Neural progenitor cell (in vitro differentiated cells): ENCODE measurements around the gene SEPTIN11. TPM values are rescaled to one million over a fixed set of nuclear protein-coding genes. Genes with fewer than 3 reads are reported as not detected.

ENCODE experiments used
- DNase-seq: peaks from one replicate; pipeline ENCODE4 v3.0.0-alpha.2; 2016; ENCODE audit warnings: low spot score
- H2AFZ ChIP-seq: fragments of 200-600 bp; sonication (generic); replicated peaks from 2 replicates; pipeline ENCODE4 v1.6.1; 2016; ENCODE audit warnings: antibody characterized with exemption
- H3F3A ChIP-seq: fragments of 200-600 bp; sonication (generic); 2 replicates; pipeline ENCODE4 v1.6.1; 2016; ENCODE audit warnings: antibody characterized with exemption, low read depth
- H3K27ac ChIP-seq: fragments of 200-600 bp; sonication (generic); 2 replicates; pipeline ENCODE4 v1.5.1; 2016; ENCODE audit warnings: mild to moderate bottlenecking
- H3K27me3 ChIP-seq: fragments of 200-600 bp; sonication (generic); 2 replicates; pipeline ENCODE4 v1.6.1; 2016; ENCODE audit warnings: mild to moderate bottlenecking, moderate library complexity
- H3K36me3 ChIP-seq: fragments of 200-600 bp; sonication (generic); 2 replicates; pipeline ENCODE4 v1.5.1; 2016
- H3K4me1 ChIP-seq: fragments of 200-600 bp; sonication (generic); 2 replicates; pipeline ENCODE4 v1.6.1; 2016; ENCODE audit warnings: mixed run types
- H3K4me2 ChIP-seq: fragments of 200-600 bp; sonication (generic); 2 replicates; pipeline ENCODE4 v1.6.1; 2016
- H3K4me3 ChIP-seq: fragments of 200-600 bp; sonication (generic); 2 replicates; pipeline ENCODE4 v1.5.1; 2016
- H3K79me2 ChIP-seq: fragments of 200-600 bp; sonication (generic); 2 replicates; pipeline ENCODE4 v1.6.1; 2016; ENCODE audit warnings: low read depth
- H3K9ac ChIP-seq: fragments of 200-600 bp; sonication (generic); 2 replicates; pipeline ENCODE4 v1.6.1; 2016
- H3K9me3 ChIP-seq: fragments of 200-600 bp; sonication (generic); 2 replicates; pipeline ENCODE4 v1.5.1; 2016; ENCODE audit warnings: low read depth
- H4K20me1 ChIP-seq: fragments of 200-600 bp; sonication (generic); 2 replicates; pipeline ENCODE4 v1.6.1; 2016; ENCODE audit warnings: low read depth
- H3K27ac Mint-ChIP-seq: 3 replicates; pipeline ENCODE4 v1.8.0; 2021; ENCODE audit warnings: mixed read lengths
- H3K27me3 Mint-ChIP-seq: 2 replicates; pipeline ENCODE4 v1.8.0; 2022; ENCODE audit warnings: low read depth, mild to moderate bottlenecking, inconsistent platforms, moderate library complexity, mixed read lengths; ENCODE audit not compliant: insufficient read depth
- H3K36me3 Mint-ChIP-seq: 3 replicates; pipeline ENCODE4 v1.8.0; 2021; ENCODE audit warnings: mixed read lengths
- H3K4me1 Mint-ChIP-seq: 3 replicates; pipeline ENCODE4 v1.8.0; 2021; ENCODE audit warnings: mixed read lengths
- H3K4me3 Mint-ChIP-seq: 3 replicates; pipeline ENCODE4 v1.8.0; 2021; ENCODE audit warnings: mild to moderate bottlenecking, moderate library complexity, mixed read lengths
- H3K9me3 Mint-ChIP-seq: 3 replicates; pipeline ENCODE4 v1.8.0; 2020; ENCODE audit warnings: mixed read lengths
- EZH2 ChIP-seq: fragments of 200-600 bp; sonication (generic); IDR thresholded peaks from 2 replicates; pipeline ENCODE4 v1.6.1; 2017; ENCODE audit warnings: antibody characterized with exemption, mild to moderate bottlenecking, moderate library complexity
- EZH2phosphoT487 ChIP-seq: fragments of 200-600 bp; sonication (generic); IDR thresholded peaks from 2 replicates; pipeline ENCODE4 v1.6.1; 2017; ENCODE audit warnings: antibody characterized with exemption
- total RNA-seq: library from RNA; depleted of rRNA; stranded (reverse); fragments of >200 nt; gene quantifications from 2 replicates; pipeline ENCODE4 v1.2.3, GENCODE V29; 2015; ENCODE audit warnings: low replicate concordance
- TF ChIP-seq, protein P1 (sequence below): fragments of 200-600 bp; sonication (generic); IDR thresholded peaks from 2 replicates; pipeline ENCODE4 v1.5.1; 2017; ENCODE audit warnings: antibody characterized with exemption, mild to moderate bottlenecking

The SEPTIN11 gene
- total RNA-seq, 1 donor from 2014 or later = 183 TPM

- peak overlapping the region; percentile 76 for H3K27ac ChIP-seq
- H3K27me3 ChIP-seq = peaks cover 6% of the 10 kb centered on the region
- TF ChIP-seq EZH2 (no peak), EZH2phosphoT487 (no peak)
- TF ChIP-seq, protein P1, sequence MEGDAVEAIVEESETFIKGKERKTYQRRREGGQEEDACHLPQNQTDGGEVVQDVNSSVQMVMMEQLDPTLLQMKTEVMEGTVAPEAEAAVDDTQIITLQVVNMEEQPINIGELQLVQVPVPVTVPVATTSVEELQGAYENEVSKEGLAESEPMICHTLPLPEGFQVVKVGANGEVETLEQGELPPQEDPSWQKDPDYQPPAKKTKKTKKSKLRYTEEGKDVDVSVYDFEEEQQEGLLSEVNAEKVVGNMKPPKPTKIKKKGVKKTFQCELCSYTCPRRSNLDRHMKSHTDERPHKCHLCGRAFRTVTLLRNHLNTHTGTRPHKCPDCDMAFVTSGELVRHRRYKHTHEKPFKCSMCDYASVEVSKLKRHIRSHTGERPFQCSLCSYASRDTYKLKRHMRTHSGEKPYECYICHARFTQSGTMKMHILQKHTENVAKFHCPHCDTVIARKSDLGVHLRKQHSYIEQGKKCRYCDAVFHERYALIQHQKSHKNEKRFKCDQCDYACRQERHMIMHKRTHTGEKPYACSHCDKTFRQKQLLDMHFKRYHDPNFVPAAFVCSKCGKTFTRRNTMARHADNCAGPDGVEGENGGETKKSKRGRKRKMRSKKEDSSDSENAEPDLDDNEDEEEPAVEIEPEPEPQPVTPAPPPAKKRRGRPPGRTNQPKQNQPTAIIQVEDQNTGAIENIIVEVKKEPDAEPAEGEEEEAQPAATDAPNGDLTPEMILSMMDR = no peak
- H3K4me2 ChIP-seq = peak overlapping the region; percentile 93
- H3K4me3 Mint-ChIP-seq = peak overlapping the region; percentile 96
- no peaks in the 10 kb centered on the region for H3K9me3 ChIP-seq
- peaks cover 31% of the 10 kb centered on the region for H3K4me1 Mint-ChIP-seq
- peaks cover 5% of the 10 kb centered on the region for H3K27me3 Mint-ChIP-seq
- no peaks in the 10 kb centered on the region for H3K9me3 Mint-ChIP-seq
- H3K4me1 ChIP-seq = peaks cover 25% of the 10 kb centered on the region
- peaks cover 54% of the 10 kb centered on the region for H3K79me2 ChIP-seq
- no peak overlapping the region for H3K27ac Mint-ChIP-seq
- peaks cover 4% of the 10 kb centered on the region for H3K36me3 ChIP-seq
- H2AFZ ChIP-seq = peak overlapping the region; percentile 60
- H3K4me3 ChIP-seq = peak overlapping the region; percentile 96
- peaks cover 32% of the 10 kb centered on the region for H3F3A ChIP-seq
- peaks cover 35% of the 10 kb centered on the region for H4K20me1 ChIP-seq
- DNase-seq = peak; percentile 91
- no peak overlapping the region for H3K9ac ChIP-seq
- peaks cover 15% of the 10 kb centered on the region for H3K36me3 Mint-ChIP-seq
Observed at GRCh38 chr4:76948443-76949275, 893 bp upstream of the SEPTIN11 start.

DNA sequence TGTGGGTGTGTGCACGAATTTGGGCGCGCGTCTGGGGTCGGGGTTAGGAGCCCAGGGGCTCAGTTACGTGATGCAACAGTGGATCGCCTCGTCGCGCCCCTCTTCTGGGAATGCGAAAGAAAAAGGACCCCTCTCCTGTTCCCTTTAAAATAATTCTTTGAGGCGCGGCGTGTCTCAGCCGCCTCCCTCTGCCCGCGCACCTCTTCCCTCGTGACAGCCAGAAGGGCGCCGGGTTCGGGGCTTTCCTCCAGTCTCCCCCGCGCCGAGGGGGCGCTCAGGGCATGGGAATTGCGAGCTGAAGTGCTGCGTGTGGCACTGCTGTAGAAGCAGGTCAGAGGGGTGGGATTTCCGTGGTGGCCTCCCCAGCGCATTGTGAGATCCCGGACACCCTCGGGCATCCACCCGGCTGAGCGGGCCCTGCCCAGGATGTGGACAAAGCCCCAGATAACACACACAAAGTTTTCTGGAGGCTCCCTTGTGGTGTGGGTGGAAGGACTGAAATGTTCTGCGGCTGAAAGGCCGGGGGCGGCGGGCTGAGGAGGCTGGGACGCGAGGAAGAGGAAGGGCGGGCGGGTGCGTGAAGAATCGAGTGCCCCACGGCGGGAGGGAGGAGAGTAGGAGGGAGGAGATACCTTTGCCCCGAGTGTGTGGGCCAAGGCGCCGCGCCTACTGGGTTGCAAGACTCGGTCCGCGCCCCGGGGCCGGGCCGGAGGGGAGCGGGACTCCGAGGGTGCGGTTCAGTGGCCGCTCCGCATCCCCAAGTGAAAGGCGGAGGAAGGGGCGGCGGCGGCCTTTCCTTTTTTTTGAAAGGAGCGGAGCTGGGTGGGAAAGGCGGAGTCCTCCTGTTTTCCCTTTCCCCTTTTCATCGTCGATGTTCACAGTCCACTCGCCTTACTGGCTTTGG is 752 bp downstream of the SEPTIN11 start:
- TF ChIP-seq EZH2 (no peak), EZH2phosphoT487 (no peak)
- TF ChIP-seq, protein P1 = peak; percentile 14
- Histone ChIP-seq H3K9ac (peak overlapping the region; percentile 57), H3F3A (peaks cover 32% of the 10 kb centered on the region), H3K9me3 (no peaks in the 10 kb centered on the region), H3K4me1 (peaks cover 30% of the 10 kb centered on the region), H3K79me2 (peaks cover 71% of the 10 kb centered on the region), H3K36me3 (no peaks in the 10 kb centered on the region), H3K27me3 (peaks cover 6% of the 10 kb centered on the region), H3K27ac (peak overlapping the region; percentile 72), H2AFZ (peak overlapping the region; percentile 74), H3K4me3 (peak overlapping the region; percentile 96), H3K4me2 (peak overlapping the region; percentile 93), H4K20me1 (peaks cover 52% of the 10 kb centered on the region)
- Mint-ChIP-seq H3K27me3 (peaks cover 5% of the 10 kb centered on the region), H3K36me3 (peaks cover 19% of the 10 kb centered on the region), H3K4me1 (peaks cover 40% of the 10 kb centered on the region), H3K27ac (peak overlapping the region; percentile 95), H3K4me3 (peak overlapping the region; percentile 96), H3K9me3 (no peaks in the 10 kb centered on the region)
- peak; percentile 72 for DNase-seq

DNA sequence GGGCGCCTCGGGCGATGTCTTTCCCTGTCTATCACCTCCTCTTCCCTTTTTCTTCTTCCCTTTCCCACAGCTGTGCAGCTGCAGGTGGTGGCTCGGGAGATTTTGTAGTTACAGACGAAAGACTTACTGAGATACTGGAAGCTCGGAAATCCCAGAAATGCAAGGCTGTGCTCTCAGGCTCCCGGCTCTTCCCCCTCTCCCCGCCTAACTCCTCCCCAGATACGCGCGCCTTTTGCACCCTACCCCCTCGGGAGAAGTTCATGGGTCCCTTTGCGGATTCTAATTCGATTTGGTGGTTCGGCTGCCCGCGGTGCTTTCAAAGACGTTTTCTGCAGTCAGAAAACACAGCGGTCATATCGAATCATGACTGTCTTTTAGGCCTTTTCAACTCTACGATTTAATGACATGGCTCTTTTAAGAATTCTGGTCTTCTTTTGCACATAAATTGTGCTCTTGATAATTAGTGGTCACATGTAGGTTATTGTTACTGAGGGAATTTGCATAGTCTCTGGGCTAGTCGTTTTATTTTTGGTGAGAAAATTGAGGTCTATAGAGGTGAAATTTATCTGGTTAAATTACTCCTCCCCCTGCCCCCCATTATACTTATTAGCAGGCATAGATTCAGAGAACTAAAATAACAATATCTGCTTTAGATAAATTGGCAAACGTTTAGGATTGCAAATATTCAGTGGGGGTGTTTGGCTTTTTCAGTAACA is 1.6 kb downstream of the SEPTIN11 start:
- peak overlapping the region; percentile 35 for H3K9ac ChIP-seq
- H3K27me3 Mint-ChIP-seq = peaks cover 5% of the 10 kb centered on the region
- H3K27ac ChIP-seq = peak overlapping the region; percentile 72
- H3K4me3 ChIP-seq = peak overlapping the region; percentile 96
- no peak for TF ChIP-seq EZH2phosphoT487
- no peak for TF ChIP-seq EZH2
- TF ChIP-seq, protein P1 = no peak
- H2AFZ ChIP-seq = peak overlapping the region; percentile 74
- peaks cover 6% of the 10 kb centered on the region for H3K27me3 ChIP-seq
- no peaks in the 10 kb centered on the region for H3K9me3 ChIP-seq
- DNase-seq = no peak
- peaks cover 30% of the 10 kb centered on the region for H3K4me1 ChIP-seq
- peaks cover 22% of the 10 kb centered on the region for H3K36me3 Mint-ChIP-seq
- peaks cover 40% of the 10 kb centered on the region for H3K4me1 Mint-ChIP-seq
- H3K4me3 Mint-ChIP-seq = peak overlapping the region; percentile 96
- H3K4me2 ChIP-seq = peak overlapping the region; percentile 93
- peak overlapping the region; percentile 84 for H3K27ac Mint-ChIP-seq
- peaks cover 79% of the 10 kb centered on the region for H3K79me2 ChIP-seq
- peaks cover 32% of the 10 kb centered on the region for H3F3A ChIP-seq
- no peaks in the 10 kb centered on the region for H3K9me3 Mint-ChIP-seq
- H3K36me3 ChIP-seq = no peaks in the 10 kb centered on the region
- H4K20me1 ChIP-seq = peaks cover 58% of the 10 kb centered on the region
